ENCODE results near the gene FANCI.
A peak's percentile ranks its signal among the peaks of the same experiment; 100 is the strongest.
"Not testable (repeated sequence)": the region's sequence is repeated elsewhere in the genome, so short reads cannot be mapped to it uniquely, and the experiment has no call there.

FANCI gene

DNA sequence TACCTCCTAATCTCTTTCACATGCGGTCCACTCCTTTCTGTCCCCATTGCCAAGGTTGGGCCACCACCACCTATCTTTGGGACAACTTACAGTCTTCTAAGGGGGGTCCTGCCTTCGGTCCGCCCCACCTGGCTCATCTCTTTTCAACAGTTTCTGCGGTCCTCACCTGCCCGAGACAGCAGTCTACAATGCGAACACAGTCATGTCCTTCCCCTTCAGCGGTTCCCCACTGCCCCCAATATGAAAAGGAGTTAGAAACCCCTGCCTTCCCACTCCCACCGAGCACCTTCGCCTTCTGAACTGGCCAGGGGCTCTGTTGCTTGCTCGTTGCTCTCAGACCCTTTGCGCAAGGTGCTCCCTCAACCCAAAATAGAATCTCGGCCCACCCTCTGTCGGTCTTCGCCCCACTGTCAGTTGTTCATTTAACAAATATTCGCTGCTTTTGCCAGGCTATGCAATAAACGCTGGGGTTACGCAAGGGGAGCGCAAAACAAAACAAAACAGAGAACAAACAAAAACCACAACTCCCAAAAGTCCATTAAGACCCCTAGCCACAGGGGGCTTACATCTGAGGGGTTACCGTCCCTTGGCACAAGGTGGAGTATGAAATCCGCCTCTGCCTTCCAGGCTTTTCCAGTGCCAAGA is 611 bp upstream of the FANCI start:
- Histone ChIP-seq H3K27ac (no peak overlapping the region), H3K4me3 (ENCODE audit: low read depth, low read length) (peak overlapping the region; percentile 93), H3K36me3 (peaks cover 22% of the 10 kb centered on the region), H3K9me3 (ENCODE audit: severe bottlenecking) (no peaks in the 10 kb centered on the region), H3K27me3 (ENCODE audit: insufficient read depth, low read depth, severe bottlenecking) (no peaks in the 10 kb centered on the region)
- no peak for DNase-seq
- TF ChIP-seq, protein P1, sequence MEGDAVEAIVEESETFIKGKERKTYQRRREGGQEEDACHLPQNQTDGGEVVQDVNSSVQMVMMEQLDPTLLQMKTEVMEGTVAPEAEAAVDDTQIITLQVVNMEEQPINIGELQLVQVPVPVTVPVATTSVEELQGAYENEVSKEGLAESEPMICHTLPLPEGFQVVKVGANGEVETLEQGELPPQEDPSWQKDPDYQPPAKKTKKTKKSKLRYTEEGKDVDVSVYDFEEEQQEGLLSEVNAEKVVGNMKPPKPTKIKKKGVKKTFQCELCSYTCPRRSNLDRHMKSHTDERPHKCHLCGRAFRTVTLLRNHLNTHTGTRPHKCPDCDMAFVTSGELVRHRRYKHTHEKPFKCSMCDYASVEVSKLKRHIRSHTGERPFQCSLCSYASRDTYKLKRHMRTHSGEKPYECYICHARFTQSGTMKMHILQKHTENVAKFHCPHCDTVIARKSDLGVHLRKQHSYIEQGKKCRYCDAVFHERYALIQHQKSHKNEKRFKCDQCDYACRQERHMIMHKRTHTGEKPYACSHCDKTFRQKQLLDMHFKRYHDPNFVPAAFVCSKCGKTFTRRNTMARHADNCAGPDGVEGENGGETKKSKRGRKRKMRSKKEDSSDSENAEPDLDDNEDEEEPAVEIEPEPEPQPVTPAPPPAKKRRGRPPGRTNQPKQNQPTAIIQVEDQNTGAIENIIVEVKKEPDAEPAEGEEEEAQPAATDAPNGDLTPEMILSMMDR (IDR thresholded peaks at IDR 0.05; ENCODE audit: low read depth, low read length) = no peak

DNA sequence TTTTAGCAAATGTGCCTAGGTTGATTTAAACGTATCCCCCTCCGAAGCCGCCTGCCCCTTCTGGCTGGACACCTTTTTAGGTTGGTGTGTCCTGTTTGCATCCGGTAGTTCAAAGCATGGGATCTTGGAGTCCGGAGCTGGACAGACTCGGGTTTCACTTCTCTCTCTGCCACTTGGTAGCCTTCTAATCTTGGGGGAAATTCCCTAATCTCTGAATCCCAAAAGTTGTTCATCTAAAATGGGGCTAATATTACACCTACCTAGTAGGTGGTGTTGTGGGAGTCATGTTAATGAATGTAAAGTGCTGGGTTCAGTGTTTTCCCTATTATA is 760 bp downstream of the FANCI start:
- peak overlapping the region; percentile 82 for H3K27ac ChIP-seq
- no peak for DNase-seq
- H3K36me3 ChIP-seq = peaks cover 36% of the 10 kb centered on the region
- TF ChIP-seq, protein P1 (IDR thresholded peaks at IDR 0.05; ENCODE audit: low read depth, low read length) = no peak
- H3K27me3 ChIP-seq (ENCODE audit: insufficient read depth, low read depth, severe bottlenecking) = no peaks in the 10 kb centered on the region
- no peaks in the 10 kb centered on the region for H3K9me3 ChIP-seq (ENCODE audit: severe bottlenecking)
- peak overlapping the region; percentile 93 for H3K4me3 ChIP-seq (ENCODE audit: low read depth, low read length)

GRCh38 chr15:89247446-89247845 is 3.7 kb downstream of the FANCI start:
- H3K4me3 ChIP-seq (ENCODE audit: low read depth, low read length) = no peak overlapping the region
- TF ChIP-seq, protein P1 (IDR thresholded peaks at IDR 0.05; ENCODE audit: low read depth, low read length) = no peak
- H3K36me3 ChIP-seq = peaks cover 53% of the 10 kb centered on the region
- no peaks in the 10 kb centered on the region for H3K27me3 ChIP-seq (ENCODE audit: insufficient read depth, low read depth, severe bottlenecking)
- no peak for DNase-seq
- peaks cover 3% of the 10 kb centered on the region for H3K9me3 ChIP-seq (ENCODE audit: severe bottlenecking)
- H3K27ac ChIP-seq = no peak overlapping the region

- Histone ChIP-seq H3K36me3 (peaks cover 53% of the 10 kb centered on the region), H3K27me3 (ENCODE audit: insufficient read depth, low read depth, severe bottlenecking) (no peaks in the 10 kb centered on the region), H3K27ac (no peak overlapping the region), H3K9me3 (ENCODE audit: severe bottlenecking) (peaks cover 3% of the 10 kb centered on the region), H3K4me3 (ENCODE audit: low read depth, low read length) (no peak overlapping the region)
- no peak for DNase-seq
- TF ChIP-seq, protein P1 (IDR thresholded peaks at IDR 0.05; ENCODE audit: low read depth, low read length) = no peak
Measured at GRCh38 chr15:89248584-89248983, 4.8 kb downstream of the FANCI start.

DNA sequence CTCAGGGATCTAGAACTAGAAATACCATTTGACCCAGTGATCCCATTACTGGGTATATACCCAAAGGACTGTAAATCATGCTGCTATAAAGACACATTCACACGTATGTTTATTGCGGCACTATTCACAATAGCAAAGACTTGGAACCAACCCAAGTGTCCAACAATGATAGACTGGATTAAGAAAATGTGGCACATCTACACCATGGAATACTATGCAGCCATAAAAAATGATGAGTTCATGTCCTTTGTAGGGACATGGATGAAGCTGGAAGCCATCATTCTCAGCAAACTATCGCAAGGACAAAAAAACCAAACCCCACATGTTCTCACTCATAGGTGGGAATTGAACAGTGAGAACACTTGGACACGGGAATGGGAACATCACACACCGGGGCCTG is 6.4 kb downstream of the FANCI start:
- not testable (repeated sequence) for H3K27ac ChIP-seq; H3K9me3 ChIP-seq (ENCODE audit: severe bottlenecking); H3K4me3 ChIP-seq (ENCODE audit: low read depth, low read length); H3K27me3 ChIP-seq (ENCODE audit: insufficient read depth, low read depth, severe bottlenecking); DNase-seq
- peaks cover 65% of the 10 kb centered on the region for H3K36me3 ChIP-seq

DNA sequence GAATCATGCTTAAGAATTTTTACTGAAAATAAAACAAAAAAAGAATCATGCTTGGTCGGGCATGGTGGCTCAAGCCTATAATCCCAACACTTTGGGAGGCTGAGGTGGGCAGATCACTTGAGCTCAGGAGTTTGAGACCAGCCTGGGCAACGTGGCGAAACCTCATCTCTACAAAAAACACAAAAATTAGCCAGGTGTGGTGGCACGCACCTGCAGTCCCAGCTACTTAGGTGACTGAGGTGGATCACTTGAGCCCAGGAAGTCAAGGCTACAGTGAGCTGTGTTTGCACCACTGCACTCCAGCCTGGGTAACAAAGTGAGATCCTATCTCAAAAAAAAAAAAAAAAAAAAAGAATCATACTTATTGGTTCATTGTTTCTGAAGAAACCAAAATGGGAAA is 33.5 kb downstream of the FANCI start:
- H3K36me3 ChIP-seq = peaks cover 66% of the 10 kb centered on the region
- not testable (repeated sequence) for H3K9me3 ChIP-seq (ENCODE audit: severe bottlenecking); H3K27ac ChIP-seq; H3K4me3 ChIP-seq (ENCODE audit: low read depth, low read length); H3K27me3 ChIP-seq (ENCODE audit: insufficient read depth, low read depth, severe bottlenecking); DNase-seq

DNA sequence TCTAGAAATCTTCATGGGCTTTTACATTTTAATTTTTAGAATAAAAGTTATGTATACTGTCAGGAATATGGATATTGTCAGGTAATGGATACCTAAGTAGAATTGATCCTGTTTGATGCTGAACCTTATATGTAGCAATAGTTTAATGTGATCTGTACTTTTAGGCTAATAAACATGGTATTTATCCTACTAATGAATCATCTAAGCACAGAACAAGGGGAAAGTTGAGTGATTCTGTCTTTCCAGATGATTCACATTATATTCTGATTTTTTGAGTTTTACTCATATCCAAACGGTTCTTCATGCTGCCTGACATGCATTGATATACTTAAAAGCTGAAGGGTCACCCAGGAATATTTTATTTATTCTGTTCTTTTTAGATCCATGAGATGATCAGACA is 34.5 kb downstream of the FANCI start:
- no peak overlapping the region for H3K4me3 ChIP-seq (ENCODE audit: low read depth, low read length)

More for the DNA sequence above, 34.5 kb downstream of the FANCI start:
- Histone ChIP-seq H3K27ac (no peak overlapping the region), H3K36me3 (peaks cover 73% of the 10 kb centered on the region), H3K9me3 (ENCODE audit: severe bottlenecking) (no peaks in the 10 kb centered on the region), H3K27me3 (ENCODE audit: insufficient read depth, low read depth, severe bottlenecking) (no peaks in the 10 kb centered on the region)
- TF ChIP-seq, protein P1 (IDR thresholded peaks at IDR 0.05; ENCODE audit: low read depth, low read length) = no peak
- DNase-seq = no peak

Measured in WERI-Rb-1 (cell line).